NCI-H1048 (cell line): Measurements from ENCODE around the gene ERG28.
"Not testable (repeated sequence)": the region's sequence is repeated elsewhere in the genome, so short reads cannot be mapped to it uniquely, and the experiment has no call there.

Experiments used
- DNase-seq: peaks from one replicate; lab custom pipeline; 2025; lab: John Stamatoyannopoulos, UW

ERG28 gene, protein sequence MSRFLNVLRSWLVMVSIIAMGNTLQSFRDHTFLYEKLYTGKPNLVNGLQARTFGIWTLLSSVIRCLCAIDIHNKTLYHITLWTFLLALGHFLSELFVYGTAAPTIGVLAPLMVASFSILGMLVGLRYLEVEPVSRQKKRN

DNA sequence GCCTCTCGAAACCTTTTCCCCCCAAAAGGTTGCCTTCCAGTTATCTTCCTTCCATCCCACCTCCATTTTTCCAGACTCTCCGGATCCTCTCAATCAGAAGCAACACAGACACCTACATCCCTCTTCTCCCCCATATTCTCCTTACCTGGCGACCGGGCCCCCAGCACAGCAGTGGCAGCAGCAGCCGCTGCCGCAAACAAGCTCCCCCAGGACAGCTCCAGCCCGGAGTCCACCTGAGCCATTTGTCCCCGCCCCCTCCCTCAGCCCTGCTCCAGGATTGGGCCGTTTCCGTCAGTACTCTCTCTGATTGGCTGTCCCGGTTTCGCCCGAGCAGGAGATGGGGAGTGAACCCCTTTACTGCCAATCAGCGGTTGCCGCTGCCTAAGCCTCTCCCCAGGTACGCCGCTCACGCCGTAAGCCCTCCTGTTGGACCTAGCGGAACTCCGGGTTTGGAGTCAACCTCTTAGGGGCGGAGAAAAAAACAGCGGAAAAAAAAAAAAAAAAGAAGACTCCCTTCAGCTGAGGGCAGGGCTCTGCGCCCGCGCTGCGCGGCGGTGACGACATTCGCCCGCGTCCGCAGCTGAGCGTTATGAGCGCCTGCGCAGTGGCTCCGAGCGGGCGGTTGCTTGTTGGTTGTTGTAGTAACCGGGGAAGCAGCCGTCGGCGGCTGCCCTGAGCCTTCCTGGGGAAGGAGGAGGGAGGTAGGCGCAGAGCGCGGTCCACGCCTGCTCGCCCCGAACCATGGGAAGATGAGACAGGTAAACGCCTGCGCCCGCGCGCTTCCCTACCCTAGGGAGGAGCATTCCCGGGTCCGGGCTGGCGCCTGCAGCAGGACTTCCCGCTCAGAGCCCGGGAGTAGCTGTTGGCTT is at the start of gene ERG28, which contains the start of gene TTLL5:
Gene ERG28, minus strand, starts transcription at position 247 of the 869 bp plus-strand sequence. CDS start 3,374 bp downstream, outside the sequence.
Gene TTLL5, plus strand, starts transcription at position 617 of the 869 bp plus-strand sequence. CDS start 1,904 bp downstream, outside the sequence.
- peak; percentile 95 for DNase-seq

DNA sequence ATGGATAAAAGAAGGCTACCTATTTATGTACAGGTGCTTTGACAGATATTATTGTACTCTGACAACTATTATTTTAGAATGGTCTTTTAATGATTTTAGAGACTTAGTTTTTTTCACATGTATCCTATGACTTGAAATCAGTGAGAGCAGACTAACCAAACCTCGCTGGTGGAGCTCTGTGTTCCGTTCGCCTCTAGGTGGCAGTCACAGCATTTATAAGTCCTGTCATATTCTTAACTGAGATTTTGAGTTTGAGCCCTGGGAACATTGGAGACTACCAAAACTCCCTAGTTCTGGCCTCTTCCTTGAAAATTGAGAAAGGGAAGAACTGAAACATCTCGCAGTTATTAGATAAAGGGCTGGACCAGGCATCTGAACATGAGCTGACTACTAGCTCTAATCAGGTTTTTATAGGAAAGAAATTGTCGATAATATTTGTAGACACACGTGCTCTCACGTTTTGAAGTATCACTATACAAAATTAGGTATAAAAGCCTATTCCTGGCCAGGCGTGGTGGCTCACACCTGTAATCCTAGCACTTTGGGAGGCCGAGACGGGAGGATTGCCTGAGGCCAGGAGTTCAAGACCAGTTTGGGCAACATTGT is 48.6 kb upstream of the ERG28 start:
- DNase-seq = peak; percentile 52

DNA sequence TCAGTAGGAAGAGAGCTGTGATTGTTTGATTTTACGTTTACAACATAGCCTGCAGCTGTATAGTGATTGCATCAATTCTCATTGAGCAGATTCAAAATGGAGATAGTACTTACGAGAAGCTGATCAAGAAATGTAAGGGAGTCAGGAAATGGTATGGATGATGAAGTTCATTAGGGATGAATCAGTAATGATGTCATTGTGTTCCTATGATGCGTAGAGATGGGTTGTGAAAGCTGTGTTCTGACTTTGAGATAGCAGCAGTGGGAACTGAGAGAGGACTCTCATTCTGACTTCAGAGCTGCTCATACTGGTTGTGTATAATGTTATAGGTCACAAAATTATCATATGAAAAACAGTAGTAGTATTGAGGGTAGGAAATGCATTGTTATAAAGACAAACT is 44.3 kb upstream of the ERG28 start:
- DNase-seq = no peak

DNA sequence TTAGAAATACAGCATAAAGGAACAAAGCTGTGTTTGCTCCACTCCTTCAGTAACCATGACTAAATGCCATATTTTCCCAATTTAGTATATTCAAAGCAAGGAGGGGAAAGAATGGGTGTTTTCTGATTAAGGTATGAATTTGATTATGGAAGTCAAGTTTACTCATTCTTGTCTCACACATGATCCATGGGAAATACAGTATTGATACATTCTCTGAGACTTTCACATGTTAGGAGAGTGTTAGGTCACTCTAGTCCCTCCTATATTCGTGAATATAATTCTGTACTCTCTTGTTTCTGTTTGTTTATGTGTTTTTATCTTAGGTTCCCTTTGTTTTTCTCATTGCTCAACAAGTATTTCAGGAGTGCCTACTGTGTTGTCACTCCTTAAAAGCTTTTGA is 42.8 kb upstream of the ERG28 start:
- no peak for DNase-seq

DNA sequence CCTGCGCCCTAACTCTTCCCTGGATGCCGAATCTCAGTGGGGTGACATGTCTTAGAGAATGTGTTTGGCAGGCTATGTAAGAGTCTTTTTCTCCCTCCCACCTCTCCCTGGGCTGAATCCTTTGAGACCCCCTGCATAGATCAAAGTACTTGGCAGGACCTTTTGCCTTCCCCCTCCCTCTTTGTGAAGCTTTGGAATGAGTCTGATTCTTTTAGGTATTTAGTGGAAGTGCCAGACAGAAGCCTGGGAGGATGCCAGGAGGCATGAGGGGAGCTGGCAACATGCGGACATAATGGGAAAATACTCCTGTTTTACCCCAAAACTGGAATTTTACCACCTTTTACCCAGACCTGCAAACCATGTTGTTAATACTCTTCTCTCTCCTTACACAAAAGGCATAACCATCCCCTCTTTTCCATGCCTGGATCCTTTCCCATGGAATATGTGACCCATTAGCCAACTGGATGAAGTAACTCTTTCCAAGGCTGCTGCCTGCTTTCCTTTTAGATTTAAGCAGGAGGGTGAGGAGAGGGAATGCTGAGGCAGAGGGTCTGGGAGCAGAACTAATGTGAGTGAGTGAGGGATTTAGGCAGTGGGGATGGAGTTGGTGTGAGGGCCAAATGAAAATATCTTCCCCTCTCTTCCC is 42.1 kb upstream of the ERG28 start:
- DNase-seq = no peak

DNA sequence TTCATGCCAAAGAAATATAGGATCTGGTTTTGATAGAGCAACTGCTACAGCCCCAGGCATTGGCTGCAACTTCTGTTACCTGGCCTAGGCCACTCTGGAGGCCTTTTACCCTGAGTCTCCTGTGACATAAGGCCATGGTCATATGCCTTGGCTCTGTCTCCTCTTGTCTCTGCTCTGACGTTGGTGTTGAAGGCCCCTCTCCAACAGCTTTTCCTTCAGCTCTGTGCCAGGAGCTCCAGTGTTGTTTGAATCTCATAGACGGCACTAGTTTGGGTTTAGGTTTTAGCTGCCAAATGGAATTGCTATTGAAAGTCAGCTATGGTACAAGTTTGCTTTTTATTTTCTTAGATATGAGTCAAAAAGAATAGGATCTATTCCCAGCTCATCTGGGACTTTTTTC is 41.4 kb upstream of the ERG28 start:
- no peak for DNase-seq

DNA sequence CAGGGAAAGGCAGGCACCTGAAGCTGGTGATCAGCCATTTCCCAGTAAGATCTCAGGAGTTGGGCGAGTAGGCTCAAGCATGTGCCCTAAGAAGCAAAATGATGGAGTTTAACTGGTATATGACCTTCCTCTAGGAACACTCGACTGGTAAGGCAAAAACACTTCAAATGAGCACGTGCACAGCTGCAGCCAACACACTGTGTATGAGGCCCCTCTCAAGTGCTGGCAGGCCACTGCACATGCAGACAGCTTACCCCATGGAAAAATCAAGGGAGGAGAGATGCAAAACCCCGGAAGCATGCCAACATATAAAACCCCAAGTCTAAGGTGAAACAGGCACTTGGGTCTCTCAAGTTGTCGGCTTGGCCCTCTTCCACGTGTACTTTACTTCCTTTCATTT is 39.6 kb upstream of the ERG28 start:
- DNase-seq = no peak

DNA sequence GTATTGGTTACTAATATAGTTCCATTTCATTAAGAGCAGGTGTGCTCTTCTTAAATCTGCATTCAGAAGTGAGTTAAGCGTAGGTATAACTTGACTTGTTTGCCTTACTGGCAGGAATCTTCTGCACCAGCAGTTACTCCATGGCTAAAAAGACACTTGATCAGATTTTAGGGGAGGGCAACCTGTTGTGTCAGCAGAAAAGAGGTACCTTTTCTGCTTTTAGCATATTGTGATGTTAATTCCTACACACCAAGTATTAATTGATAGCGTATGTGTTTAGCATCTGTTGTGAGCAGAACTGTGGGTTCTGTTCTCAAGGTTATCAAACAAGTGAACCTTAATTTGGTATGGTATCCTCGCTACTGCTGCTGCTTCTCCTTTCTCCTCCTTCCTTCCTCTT is 38.7 kb upstream of the ERG28 start:
- no peak for DNase-seq

DNA sequence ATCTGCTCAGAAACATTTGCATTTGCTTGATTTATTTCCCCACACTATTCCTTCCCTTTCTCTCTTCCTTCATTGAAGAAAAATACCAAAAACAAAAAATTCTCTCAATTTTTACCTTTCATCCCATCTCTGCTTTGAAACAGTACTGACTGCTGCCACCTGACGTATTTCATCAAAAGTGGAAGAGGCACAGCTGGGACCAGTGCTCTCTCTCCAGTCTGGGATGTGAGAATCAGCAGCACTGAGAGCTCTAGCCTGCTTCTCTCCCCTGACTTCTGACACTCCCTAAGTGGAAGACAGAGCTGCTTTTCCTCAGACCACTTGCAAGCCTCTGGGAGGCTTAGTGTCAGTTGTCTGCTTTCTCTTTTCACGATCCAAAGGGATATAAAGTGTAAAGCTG is 37.2 kb upstream of the ERG28 start:
- DNase-seq = no peak

DNA sequence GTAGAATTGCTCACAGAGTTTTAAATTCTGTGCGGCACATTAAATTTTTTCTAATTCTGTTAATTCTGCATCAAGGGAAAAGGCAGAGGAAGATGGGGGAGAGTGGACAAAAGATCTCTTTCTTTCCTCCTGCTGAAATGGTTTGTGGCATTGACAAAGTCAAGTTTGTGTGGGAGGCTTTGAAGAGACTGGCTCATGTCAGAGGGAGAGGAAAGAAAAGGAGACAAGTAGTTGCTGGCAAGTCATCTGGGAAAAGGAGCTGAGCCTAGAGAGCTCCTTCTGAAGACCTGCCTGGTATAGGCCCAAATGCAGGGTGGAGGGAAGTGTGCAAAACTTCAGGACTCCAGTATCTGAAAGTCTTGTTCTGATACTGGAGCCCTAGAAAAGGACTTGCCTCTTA is 36.7 kb upstream of the ERG28 start:
- DNase-seq = no peak

DNA sequence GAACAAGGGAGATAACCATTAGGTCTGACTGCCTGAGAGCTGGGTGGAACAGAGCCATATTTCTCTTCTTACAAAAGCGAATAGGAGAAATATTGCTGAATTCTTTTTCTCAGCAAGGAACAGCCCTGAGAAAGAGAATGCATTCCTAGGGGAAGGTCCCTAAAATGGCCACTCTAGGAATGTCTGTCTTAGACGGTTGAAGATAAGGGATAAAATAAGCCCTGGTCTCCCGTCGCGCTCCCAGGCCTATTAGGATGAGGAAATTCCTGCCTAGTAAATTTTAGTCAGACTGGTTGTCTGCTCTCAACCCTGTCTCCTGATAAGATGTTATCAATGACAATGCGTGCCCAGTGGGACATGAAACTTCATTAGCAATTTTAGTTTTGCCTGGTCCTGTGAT is 34.3 kb upstream of the ERG28 start:
- not testable (repeated sequence) for DNase-seq

DNA sequence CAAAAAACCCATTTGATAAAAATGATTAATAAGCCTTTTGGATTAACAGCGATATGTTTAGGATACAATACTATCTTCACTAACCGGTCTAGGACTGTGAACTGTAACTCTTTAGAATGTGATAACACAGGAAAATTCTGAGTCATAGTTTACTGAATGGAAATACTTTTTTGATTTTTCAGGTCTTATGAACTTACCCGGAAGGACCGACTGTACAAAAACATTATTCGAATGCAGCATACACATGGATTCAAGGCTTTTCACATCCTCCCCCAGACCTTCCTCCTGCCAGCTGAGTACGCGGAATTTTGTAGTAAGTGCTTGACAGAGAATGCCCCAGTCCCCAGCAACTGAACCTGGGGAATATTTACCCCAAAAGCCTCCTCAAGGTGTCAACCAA is 29.3 kb upstream of the ERG28 start:
- DNase-seq = no peak

DNA sequence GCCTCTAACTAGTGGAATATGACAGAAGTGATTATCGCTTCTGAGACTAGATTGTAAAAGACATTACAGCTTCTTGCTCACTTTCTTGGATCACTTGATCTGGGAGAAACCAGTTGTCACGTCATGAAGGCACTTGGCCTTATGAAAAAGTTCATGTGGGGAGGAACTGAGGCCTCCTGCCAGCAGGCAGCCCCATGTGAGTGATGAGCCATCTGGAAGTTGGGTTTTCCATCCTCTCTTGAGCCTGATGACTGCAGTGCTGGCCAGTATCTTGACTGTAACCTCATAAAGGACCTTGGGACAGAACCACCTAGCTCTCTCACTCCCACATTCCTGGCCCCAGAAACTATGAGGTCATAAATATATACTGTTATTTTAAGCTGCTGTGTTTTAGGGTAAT is 28.3 kb upstream of the ERG28 start:
- no peak for DNase-seq

DNA sequence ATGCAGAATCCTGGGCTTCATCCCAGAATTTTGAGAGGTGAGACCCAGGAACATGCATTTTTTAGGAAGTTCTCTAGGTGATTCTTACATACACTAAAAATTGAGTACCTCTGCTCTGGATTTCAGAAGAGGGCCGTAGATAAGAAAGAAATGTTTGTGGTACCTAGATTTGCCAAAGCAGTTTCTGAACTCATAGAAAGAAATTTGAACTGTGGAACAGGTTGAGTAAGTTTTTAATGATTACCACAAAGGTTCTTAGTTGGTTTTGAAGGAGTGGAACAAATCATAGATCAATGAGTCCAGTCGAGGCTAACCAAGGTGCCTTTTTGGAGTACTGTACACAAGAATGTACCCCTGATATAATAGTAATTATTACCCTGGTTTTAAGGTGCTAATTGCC is 25.2 kb upstream of the ERG28 start:
- DNase-seq = no peak

DNA sequence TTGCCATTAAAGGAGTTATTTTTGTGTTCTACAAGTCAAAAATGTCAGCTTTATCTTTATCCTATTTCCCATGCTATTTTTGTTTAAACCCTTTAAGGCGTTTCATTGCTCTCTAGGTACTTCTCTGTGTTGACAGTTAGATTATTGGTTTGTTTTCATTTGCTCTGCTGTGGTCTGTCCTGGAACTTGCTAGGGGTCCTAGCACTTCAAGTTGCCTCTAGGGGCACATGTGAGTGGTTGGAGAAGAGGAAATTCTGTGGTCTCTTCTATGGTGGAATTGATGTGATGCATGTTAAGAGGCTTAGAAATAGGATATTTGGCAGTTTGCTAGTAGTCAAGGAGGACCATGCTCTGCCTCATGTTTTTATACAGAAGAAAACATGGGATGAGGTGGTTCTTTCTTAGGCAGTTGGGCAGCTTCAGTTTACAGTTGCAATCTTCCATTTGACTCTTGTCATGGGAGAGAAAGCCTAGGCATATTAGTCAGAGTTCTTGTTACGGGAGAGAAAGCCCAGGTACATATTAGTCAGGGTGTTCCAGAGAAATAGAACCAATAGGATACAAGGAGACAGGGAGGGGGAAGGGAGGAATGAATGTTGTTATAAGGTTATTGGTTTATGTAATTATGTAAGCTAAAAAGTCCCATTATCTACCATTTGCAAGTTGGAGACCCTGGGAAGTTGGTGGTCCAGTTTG is 14.7 kb upstream of the ERG28 start:
- no peak for DNase-seq

DNA sequence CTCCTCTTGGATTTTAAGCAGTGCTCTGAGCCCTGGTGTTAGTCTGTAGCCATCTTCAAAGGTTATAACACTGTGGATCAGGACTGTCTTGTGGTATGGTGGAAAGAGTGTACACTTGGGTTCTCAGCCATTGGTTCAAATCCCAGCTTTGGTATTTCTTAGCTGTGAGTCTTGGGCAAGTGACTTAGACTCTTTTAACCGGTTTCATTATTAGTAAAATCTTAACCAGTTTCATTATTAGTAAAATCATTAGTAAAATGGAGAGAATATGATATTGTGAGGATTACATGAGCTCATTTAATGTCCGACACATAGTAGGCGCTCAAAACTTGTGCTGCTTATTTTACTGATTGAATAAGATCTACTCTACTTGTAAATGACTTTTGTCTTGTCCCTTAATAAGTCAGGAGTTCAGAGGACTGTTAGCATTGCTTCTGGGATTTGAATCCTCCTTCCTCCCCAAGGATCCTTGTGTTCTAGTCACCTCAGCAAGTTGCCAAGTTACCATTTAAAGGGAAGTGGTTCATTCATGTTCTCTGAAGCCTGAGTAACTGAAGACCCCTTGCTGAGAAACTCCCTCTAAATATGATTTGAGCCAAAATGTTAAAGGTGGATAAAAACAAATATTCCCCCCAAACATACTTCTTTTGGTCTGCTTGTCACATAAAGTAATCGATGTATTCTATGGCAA is 12.8 kb upstream of the ERG28 start:
- no peak for DNase-seq

DNA sequence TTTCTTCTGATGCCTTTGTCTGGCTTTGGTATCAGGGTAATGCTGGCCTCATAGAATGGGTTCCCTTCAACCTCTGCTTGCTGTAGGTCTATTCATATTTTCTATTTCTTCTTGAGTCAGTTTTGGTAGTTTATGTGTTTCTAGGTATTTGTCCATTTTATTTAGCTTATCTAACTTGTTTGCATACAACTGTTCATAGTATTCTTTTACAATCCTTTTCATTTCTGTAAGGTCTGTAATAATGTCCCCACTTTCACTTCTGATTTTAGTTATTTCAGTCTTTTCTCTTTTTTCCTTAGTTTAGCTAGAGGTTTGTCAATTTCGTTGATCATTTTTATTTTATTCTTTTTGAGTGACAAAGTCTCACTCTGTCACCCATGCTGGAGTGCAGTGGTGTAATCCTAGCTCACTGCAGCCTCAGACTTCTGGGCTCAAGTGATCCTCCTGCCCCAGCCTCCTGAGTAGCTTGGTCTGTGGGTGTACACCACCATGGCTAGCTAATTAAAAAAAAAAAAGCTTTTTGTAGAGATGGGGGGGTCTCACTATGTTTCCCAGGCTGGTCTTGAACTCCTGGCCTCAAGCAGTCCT is 12.0 kb upstream of the ERG28 start:
- no peak for DNase-seq

DNA sequence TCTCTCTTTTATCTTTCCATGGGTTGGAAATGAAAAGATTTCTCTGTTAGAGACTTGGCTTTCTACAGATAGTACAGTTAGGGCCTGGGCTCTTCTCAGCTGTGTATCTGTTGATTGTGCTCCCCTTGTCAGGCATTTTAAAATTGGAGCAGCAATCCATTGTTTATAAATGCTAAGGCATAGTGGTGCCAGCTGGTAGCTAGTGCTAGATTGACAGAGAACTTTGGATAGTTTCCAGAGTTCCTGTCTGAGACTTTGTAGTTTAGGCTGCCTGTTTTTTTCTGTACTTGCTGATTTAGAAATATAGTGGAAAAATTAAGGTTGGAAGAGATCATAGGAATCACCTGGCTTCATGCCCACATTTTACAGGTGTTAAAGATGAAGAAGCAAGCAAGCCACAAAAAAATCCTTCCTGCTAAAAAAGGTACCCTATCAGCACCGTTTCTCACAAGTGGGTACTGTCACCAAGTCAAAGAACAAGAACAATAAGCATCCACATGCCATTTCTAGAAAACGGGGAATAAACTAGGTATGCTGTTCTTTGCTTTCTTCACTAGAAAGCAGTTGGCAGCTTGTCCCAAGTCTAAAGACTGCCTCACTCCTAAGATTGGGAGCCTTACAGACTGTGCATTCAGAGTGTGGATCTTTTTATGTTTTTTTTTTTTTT is 6.6 kb upstream of the ERG28 start:
- no peak for DNase-seq

DNA sequence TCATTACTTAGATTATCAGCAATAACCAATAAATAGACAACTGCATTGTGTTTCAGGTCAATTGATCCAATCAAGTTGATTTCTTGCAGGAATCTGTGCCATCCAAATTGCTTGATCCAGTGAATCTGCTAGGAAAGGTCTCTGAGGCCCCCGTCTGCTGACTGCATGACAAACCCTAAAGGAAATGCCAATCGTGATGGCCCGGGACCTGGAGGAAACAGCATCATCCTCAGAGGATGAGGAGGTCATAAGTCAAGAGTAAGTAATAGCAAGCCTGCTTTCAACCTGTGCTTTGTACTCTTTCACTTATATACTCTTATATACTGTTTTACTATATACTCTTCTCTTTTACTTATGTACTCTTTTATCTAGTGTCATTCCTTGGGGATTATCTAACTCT is 2.3 kb upstream of the ERG28 start:
- no peak for DNase-seq

DNA sequence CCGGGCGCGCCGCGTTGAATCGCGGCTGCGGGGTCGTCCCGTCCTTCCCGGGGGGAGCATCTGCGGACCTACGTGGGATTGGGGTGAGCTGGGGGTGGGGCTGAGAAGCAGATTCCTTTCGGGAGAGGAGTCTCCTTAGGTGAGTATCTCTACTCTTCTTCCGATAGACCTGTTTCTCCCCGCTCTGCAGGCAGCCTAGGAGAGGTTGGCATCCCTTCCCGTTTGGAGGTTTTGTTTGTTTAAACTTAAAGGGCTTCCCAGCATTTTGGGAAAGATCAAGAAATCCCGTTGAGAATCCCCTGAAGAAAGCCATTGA is 781 bp upstream of the ERG28 start:
- DNase-seq = no peak

DNA sequence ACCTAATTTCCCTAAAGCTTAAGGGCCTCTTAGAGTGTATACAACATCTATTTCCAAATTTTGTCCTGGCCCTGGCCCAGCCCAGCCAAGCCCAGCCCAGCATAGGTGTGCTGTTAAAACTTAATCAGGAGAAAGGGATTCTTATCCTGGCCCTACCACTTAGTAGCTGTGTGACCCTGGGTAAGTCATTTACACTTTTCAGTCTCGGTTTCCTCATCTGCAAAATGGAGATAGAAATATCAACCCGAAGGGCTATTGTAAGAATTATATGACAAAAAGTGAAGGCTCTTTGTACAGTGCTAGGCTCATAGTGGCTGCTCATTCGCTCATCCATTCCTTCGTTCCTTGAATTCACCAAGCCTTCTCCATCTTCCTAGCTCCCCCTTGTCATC is 442 bp downstream of the ERG28 start:
- no peak for DNase-seq
